GM12801 (cell line): Measurements from ENCODE around the gene BICC1.

ENCODE experiments used
- CTCF ChIP-seq: IDR thresholded peaks from one replicate; pipeline ENCODE4 v1.5.1; 2011; ENCODE audit warnings: control low read depth; ENCODE audit not compliant: insufficient read length; ENCODE audit errors: extremely low read depth

Gene BICC1

GRCh38 chr10:58516671-58517070, 4.0 kb downstream of the BICC1 start:
- TF ChIP-seq CTCF, result no peak

DNA sequence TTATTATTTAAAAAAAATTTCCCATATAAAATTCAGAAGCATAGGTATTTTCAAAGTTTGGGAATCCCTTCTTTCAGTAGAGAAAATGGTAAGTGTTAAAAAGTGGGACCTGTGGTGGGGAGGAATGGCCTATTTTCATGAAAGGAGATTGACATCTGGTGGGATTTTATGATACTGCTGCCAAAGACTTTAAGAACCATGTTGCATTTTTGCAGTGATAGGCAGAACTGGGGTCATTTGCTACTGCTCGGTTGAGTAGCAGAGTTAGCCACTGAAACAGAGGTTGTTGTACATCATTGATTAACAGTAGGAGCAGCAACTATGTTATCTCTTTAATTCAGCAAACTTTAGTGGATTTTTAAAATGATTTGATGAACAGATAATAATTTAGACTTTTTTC, 4.4 kb downstream of the BICC1 start:
- TF ChIP-seq CTCF, result no peak

GRCh38 chr10:58517491-58518355, 5.1 kb downstream of the BICC1 start:
- TF ChIP-seq CTCF, result no peak

DNA sequence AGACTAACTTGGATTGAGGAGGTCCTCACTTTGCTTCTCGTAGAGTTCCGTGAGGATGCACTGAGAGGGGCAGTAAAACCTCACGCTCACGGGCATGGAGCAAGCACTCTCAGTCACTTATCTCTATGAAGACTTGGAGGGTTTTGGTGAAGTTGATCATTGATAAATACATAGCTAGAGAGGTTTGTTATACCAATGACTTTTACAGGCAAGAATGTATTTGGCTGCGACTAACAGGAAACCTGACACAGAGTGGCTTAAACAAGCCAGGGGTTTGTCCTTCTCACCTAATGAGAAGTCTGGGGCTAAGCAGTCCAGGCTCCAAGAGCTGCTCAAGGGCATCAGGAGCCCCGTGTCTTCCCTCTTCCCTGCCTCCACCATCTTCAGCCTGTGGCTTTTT, 6.1 kb downstream of the BICC1 start:
- no peak for TF ChIP-seq CTCF

- no peak for TF ChIP-seq CTCF
Observed at GRCh38 chr10:58529077-58529728, 16.5 kb downstream of the BICC1 start.

GRCh38 chr10:58531084-58531695, 18.5 kb downstream of the BICC1 start:
- TF ChIP-seq CTCF, result no peak

DNA sequence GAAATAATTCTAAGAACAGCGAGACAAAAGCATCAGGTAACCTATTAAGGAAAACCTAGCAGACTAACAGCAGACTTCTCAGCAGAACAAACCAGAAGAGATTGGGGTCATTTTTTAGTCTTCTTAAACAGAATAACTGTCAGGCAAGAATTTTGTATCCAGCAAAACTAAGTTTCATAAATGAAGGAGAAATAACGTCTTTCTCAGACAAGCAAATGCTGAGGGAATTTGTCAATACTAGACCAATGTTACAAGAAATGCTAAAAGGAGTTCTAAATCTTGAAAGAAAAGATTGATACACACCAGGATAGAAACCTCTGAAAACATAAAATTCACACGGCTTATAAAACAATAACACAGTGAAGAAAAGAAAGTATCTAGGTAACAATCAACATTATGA, 22.6 kb downstream of the BICC1 start:
- TF ChIP-seq CTCF, result no peak
